Cardiac fibroblast (primary cell): ENCODE measurements around the gene CENPW.

ENCODE experiments used
- DNase-seq, 2 donors: peaks; one replicate each; pipeline versions ENCODE4 v3.0.0 to v3.0.0-alpha.2; 2010; ENCODE audit warnings: low read depth in 2 of 2
- H3K4me3 ChIP-seq, 2 donors: replicated peaks in 1 of 2; 1 replicate in 1 of 2; 2 replicates in 1 of 2; pipeline ENCODE4 v1.5.1; 2011; ENCODE audit warnings: low read depth in 2 of 2, low read length in 2 of 2, mild to moderate bottlenecking in 2 of 2, moderate library complexity in 1 of 2
- TF ChIP-seq, protein P1 (sequence below): IDR thresholded peaks from one replicate; pipeline ENCODE4 v1.5.1; 2011; ENCODE audit warnings: low read depth, mild to moderate bottlenecking, low read length, inconsistent platforms

Gene CENPW

GRCh38 chr6:126341126-126341525, 1.2 kb downstream of the CENPW start:
- peak overlapping the region in 1 of 2 donors; percentile 84 for H3K4me3 ChIP-seq
- TF ChIP-seq, protein P1, sequence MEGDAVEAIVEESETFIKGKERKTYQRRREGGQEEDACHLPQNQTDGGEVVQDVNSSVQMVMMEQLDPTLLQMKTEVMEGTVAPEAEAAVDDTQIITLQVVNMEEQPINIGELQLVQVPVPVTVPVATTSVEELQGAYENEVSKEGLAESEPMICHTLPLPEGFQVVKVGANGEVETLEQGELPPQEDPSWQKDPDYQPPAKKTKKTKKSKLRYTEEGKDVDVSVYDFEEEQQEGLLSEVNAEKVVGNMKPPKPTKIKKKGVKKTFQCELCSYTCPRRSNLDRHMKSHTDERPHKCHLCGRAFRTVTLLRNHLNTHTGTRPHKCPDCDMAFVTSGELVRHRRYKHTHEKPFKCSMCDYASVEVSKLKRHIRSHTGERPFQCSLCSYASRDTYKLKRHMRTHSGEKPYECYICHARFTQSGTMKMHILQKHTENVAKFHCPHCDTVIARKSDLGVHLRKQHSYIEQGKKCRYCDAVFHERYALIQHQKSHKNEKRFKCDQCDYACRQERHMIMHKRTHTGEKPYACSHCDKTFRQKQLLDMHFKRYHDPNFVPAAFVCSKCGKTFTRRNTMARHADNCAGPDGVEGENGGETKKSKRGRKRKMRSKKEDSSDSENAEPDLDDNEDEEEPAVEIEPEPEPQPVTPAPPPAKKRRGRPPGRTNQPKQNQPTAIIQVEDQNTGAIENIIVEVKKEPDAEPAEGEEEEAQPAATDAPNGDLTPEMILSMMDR = no peak

GRCh38 chr6:126344181-126344580, 4.3 kb downstream of the CENPW start:
- TF ChIP-seq, protein P1 = no peak

More at GRCh38 chr6:126341126-126341525, 1.2 kb downstream of the CENPW start:
- no peak for DNase-seq

GRCh38 chr6:126351960-126352359, 12.0 kb downstream of the CENPW start:
- H3K4me3 ChIP-seq = no peak overlapping the region
- no peak for DNase-seq
- TF ChIP-seq, protein P1 = no peak

More at GRCh38 chr6:126344181-126344580, 4.3 kb downstream of the CENPW start:
- no peak for DNase-seq
- H3K4me3 ChIP-seq = no peak overlapping the region

GRCh38 chr6:126352514-126352913, 12.6 kb downstream of the CENPW start:
- no peak for DNase-seq
- TF ChIP-seq, protein P1 = no peak
- no peak overlapping the region for H3K4me3 ChIP-seq

GRCh38 chr6:126356526-126356925, 16.6 kb downstream of the CENPW start:
- TF ChIP-seq, protein P1 = no peak
- no peak for DNase-seq
- no peak overlapping the region for H3K4me3 ChIP-seq

DNA sequence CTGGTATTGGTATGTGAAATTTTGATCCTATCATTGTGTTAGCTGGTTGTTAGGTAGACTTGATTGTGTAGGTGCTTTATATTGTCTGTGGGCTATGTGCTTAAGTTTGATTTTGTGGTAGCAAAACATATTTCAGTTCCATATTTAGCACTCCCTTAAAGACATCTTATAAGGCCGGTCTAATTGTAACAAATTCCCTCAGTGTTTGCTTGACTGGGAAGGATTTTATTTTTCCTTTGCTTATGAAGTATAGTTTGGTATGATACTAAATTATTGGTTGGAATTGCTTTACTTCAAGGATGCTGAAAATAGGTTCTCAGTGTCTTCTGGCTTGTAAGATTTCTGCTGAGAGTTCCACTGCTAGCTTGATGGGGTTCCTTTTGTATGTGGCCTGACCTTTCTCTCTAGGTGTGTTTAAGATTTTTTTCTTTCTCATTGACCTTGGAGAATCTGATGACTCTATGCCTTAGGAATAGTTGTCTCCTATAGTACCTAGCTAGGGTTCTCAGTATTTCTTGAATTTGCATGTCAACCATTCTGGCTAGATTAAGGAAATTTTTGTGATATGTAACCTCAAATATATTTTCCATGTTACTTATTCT, 20.1 kb downstream of the CENPW start:
- H3K4me3 ChIP-seq = no peak overlapping the region
- TF ChIP-seq, protein P1 = no peak
- no peak for DNase-seq
